Left hindlimb (tissue), 1 donor: ENCODE measurements around the gene MAP2.
A peak's percentile ranks its signal among the peaks of the same experiment; 100 is the strongest.

ENCODE experiments used
- DNase-seq: peaks from one replicate; pipeline ENCODE4 v3.0.0-alpha.2; 2018

MAP2 gene

GRCh38 chr2:209741953-209742352 lies 318.1 kb downstream of the MAP2 start:
- DNase-seq = no peak

GRCh38 chr2:209753020-209753419 lies 329.2 kb downstream of the MAP2 start:
- no peak for DNase-seq

GRCh38 chr2:209757163-209757562 lies 333.3 kb downstream of the MAP2 start:
- DNase-seq = no peak

- no peak for DNase-seq
These were observed 337.7 kb downstream of the MAP2 start for GRCh38 chr2:209761566-209761965.

DNA sequence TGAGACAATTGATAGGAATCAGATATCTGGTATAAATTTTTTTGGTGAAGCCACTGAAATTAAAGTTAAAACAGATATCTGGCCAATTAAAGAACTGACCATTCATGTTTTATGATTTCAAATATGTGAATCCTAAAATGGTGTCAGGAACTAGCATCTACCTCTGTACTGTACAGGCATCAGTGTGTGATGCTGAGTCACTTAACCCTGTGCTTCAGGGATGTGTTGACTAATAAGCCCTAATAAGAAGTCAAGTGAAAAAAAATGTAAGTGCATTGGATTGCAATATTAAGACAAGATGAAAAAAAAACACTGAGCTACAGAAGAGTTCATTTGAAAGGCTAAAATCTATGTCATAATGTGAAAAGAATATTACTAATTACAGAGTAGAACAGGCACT lies 338.7 kb downstream of the MAP2 start:
- no peak for DNase-seq

GRCh38 chr2:209763106-209763505 lies 339.3 kb downstream of the MAP2 start:
- DNase-seq = no peak

DNA sequence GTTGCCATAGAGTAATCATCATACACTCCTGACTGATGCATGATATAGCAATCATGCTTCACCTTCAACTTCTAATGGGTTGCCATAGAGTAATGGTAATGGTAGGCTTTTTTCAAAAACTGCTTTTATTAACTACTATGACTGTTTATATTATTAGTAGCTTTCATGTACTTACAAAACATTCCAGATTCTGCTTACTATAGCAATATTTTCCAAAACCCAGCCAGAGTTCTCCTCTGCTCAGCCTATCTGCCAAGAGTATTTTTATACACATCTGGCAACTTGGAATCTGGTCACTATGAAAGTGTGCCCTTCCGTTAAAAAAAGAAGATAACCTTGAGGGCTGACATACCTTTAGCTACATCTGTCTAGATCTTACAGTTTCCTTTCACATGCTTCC lies 342.8 kb downstream of the MAP2 start:
- DNase-seq = no peak

GRCh38 chr2:209767316-209767715 lies 343.5 kb downstream of the MAP2 start:
- DNase-seq = no peak

- no peak for DNase-seq
These were observed 344.7 kb downstream of the MAP2 start for GRCh38 chr2:209768557-209768956.

GRCh38 chr2:209771474-209772289 lies 347.8 kb downstream of the MAP2 start, which contains the start of gene UNC80:
Gene UNC80 (plus strand): TSS chr2:209771832. CDS start chr2:209772073, 241 bp downstream.
- DNase-seq = peak; percentile 87

- DNase-seq = no peak
These were observed 348.4 kb downstream of the MAP2 start for GRCh38 chr2:209772290-209772685.

DNA sequence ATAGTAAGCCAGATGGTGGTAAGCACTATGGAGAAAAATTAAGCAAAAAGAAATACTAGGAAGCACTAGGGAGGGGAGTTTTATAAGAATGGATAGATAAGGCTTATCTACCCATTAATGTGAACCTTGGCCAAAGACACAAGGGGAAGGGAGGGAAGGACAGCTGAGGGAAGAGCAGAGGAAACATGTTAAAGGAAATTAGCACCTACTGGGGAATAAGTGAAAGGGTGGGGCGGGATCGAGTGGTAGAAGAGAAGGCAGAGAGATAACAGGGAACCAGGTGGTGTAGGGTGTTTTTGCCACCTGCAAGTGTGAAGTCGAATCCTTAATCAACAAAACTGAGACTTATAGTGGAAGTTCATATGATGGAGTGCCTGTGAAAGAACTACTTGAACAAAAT lies 349.5 kb downstream of the MAP2 start:
- DNase-seq = no peak
